SK-N-MC (cell line): ENCODE data around the gene ADAMTS1.

ENCODE experiments used
- DNase-seq: peaks from one replicate; pipeline ENCODE4 v3.0.0-alpha.2; 2011; ENCODE audit warnings: low read depth, low spot score
- H3K27ac ChIP-seq: fragments of 200-600 bp; sonication (generic); 2 replicates; pipeline ENCODE4 v1.5.1; 2016; ENCODE audit warnings: mixed run types
- H3K36me3 ChIP-seq: fragments of 200-600 bp; sonication (generic); 2 replicates; pipeline ENCODE4 v1.6.1; 2017; ENCODE audit warnings: antibody characterized with exemption, low read length, mixed read lengths; ENCODE audit not compliant: insufficient read depth
- H3K4me3 ChIP-seq: fragments of 200-600 bp; sonication (generic); 2 replicates; pipeline ENCODE4 v1.5.1; 2016
- H3K9ac ChIP-seq: fragments of 200-600 bp; sonication (generic); 2 replicates; pipeline ENCODE4 v1.8.0; 2017; ENCODE audit warnings: mixed run types, mixed read lengths; ENCODE audit not compliant: insufficient read length
- H3K9me3 ChIP-seq: fragments of 200-600 bp; sonication (generic); 2 replicates; pipeline ENCODE4 v1.6.1; 2017; ENCODE audit warnings: low read depth, mild to moderate bottlenecking, antibody characterized with exemption, low read length, moderate library complexity, mixed read lengths
- EZH2 ChIP-seq: fragments of 200-600 bp; sonication (generic); IDR thresholded peaks from one replicate; pipeline ENCODE4 v1.6.1; 2017; ENCODE audit warnings: antibody characterized with exemption
- FOXP2 ChIP-seq: optimal IDR thresholded peaks from 2 replicates; pipeline ENCODE3; 2011; ENCODE audit warnings: mild to moderate bottlenecking, moderate library complexity; ENCODE audit not compliant: insufficient read depth; ENCODE audit errors: extremely low read length, control extremely low read depth
- POLR2AphosphoS5 ChIP-seq: IDR thresholded peaks from 2 replicates; pipeline ENCODE4 v1.6.1; 2012; ENCODE audit warnings: mild to moderate bottlenecking, low read depth, low read length, borderline replicate concordance

The ADAMTS1 gene

DNA sequence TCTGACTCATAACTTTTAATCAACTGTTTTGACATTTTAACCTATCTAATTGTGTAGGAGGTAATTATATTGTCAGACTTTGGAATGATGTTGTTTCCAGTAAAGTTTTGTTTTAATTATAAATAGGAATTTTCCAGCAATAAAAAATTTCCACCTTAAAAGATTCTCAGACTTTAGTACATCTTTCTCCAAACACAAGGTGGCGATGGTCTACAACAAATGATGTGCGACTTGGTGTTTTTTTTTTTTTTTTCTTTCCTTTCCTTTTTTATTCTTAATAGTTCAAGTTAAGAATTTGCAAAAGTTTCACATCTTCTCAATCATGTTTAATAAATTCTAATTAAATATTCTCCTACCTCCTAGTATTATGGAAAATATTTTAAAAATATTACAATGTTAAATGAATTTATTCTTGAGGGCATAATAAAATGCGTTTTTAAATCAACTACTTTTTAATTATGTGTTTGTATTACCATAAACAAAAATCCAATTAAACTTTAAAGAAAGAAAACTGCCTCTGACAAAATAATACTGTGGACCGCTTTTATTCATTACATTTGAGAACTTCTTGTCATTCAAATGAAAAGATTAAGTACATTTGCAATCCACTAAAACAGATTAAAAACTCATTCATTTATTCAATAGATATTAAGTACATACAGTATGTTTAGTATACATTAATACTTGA, 4.4 kb upstream of the ADAMTS1 start:
- Histone ChIP-seq H3K4me3 (peak overlapping the region; percentile 60), H3K9me3 (no peaks in the 10 kb centered on the region), H3K36me3 (no peaks in the 10 kb centered on the region), H3K27ac (no peak overlapping the region), H3K9ac (peak overlapping the region; percentile 30)
- TF ChIP-seq POLR2AphosphoS5 (no peak), FOXP2 (no peak), EZH2 (no peak)
- no peak for DNase-seq

DNA sequence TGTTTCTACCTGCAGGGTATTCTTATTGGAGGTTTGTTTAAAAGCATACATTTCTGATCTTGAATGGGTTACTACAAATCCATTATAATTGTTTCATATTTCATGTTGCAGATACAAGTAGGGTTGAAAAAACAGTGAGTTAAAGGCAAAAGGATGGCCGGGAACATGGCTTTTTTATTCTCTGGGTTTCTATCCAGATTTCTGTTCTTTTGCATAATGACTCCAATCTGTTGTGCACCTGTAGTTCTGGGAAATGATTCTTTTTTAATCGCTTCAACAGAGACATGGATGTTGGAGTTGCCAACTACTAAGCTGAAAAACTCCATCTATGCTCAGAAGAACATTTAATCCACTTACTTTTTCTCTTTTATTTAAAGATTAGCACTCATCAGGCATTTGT, 2.7 kb upstream of the ADAMTS1 start:
- Histone ChIP-seq H3K9me3 (no peaks in the 10 kb centered on the region), H3K36me3 (no peaks in the 10 kb centered on the region), H3K27ac (no peak overlapping the region), H3K9ac (no peak overlapping the region), H3K4me3 (no peak overlapping the region)
- TF ChIP-seq EZH2: no peak
- no peak for TF ChIP-seq POLR2AphosphoS5
- no peak for TF ChIP-seq FOXP2
- no peak for DNase-seq

DNA sequence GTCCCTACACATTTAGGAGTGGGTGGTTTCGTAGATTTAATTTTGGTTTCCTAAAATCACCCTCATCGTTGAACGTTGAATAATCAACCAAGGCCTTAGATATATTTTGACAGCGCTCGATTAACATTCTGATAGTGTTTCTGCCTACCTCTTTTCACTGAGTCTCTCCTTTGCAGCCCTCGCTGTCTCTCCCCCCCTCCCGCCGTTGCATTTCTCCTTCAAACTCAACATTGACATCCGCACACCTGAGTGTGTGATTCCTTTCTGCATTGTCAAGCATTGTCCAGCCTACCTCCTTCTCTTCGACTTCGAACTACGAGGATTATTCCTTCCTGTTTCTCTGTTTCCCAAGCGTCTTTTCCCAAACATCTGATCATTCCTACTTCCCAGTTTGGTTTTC, 1.8 kb upstream of the ADAMTS1 start:
- no peak for TF ChIP-seq POLR2AphosphoS5
- no peak for TF ChIP-seq EZH2
- TF ChIP-seq FOXP2: no peak
- Histone ChIP-seq H3K9ac (no peak overlapping the region), H3K4me3 (no peak overlapping the region)

DNA sequence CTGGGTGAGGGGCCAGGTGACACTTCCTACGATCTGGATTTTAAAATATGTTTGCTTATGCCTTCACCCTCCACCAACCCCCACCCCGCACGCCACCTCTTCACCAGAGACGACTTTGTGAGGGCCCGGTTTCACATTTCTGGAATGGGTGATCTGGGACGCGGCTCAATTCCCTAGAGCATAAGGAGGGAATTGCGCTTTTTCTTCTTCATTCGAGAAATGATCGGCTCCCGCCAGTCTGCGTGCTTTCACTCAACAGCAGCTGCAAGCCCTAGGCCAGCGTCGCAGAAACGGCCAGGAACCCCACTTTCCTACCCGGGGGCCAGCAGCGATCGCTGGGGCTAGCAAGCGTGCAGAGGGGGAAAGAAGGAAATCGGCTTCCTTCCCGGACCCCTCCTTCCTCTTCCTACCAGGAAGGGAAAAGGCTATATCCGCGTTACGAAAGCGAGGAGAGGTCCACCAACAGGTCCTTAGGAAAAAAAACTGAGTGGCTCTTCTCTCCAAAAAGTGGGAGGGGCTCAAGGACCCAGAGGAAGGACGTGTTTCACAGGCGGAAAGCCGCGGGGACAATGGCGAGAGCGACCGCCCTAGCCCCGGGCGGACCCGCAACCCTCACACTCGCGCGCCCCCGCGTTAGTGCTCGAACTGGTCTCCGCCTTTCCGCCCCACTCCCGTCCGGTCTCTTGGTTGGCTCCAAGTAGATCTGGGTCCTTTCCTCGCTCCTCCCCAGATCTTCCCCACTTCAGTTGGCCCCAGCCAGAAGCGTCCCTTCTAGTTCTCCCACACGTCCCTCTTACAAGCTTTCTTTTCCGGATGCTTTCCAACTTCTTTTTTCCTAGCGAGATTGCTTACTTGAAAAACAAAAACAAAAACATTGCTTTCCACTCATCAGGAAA, 1.1 kb upstream of the ADAMTS1 start:
- peaks cover 14% of the 10 kb centered on the region for H3K36me3 ChIP-seq
- peak overlapping the region; percentile 92 for H3K4me3 ChIP-seq
- TF ChIP-seq EZH2 (no peak), POLR2AphosphoS5 (peak; percentile 47; the same call in 1 of the 2 replicates), FOXP2 (no peak)
- no peak overlapping the region for H3K27ac ChIP-seq
- no peaks in the 10 kb centered on the region for H3K9me3 ChIP-seq
- no peak for DNase-seq
- H3K9ac ChIP-seq: peak overlapping the region; percentile 56

More for the DNA sequence above, 1.8 kb upstream of the ADAMTS1 start:
- Histone ChIP-seq H3K27ac (no peak overlapping the region), H3K9me3 (no peaks in the 10 kb centered on the region), H3K36me3 (peaks cover 7% of the 10 kb centered on the region)
- DNase-seq: no peak

DNA sequence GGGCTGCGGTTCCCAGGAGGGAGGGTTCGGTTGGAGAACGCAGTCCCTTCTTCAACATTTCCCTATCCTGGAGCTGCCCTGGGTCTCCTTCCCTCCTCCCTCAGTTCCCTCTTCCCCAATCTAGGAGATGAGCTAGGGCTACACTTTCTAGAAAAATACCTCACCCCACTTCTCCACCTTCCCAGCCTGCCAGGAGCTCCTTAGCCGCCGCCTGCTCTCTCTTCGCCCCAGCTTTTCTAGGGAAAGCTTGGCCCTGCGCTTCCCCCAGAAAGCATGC, 488 bp upstream of the ADAMTS1 start:
- H3K36me3 ChIP-seq: peaks cover 18% of the 10 kb centered on the region
- no peak overlapping the region for H3K27ac ChIP-seq
- H3K9me3 ChIP-seq: no peaks in the 10 kb centered on the region
- peak overlapping the region; percentile 92 for H3K4me3 ChIP-seq
- H3K9ac ChIP-seq: peak overlapping the region; percentile 56
- DNase-seq: no peak
- TF ChIP-seq POLR2AphosphoS5 (no peak), FOXP2 (no peak), EZH2 (no peak)

DNA sequence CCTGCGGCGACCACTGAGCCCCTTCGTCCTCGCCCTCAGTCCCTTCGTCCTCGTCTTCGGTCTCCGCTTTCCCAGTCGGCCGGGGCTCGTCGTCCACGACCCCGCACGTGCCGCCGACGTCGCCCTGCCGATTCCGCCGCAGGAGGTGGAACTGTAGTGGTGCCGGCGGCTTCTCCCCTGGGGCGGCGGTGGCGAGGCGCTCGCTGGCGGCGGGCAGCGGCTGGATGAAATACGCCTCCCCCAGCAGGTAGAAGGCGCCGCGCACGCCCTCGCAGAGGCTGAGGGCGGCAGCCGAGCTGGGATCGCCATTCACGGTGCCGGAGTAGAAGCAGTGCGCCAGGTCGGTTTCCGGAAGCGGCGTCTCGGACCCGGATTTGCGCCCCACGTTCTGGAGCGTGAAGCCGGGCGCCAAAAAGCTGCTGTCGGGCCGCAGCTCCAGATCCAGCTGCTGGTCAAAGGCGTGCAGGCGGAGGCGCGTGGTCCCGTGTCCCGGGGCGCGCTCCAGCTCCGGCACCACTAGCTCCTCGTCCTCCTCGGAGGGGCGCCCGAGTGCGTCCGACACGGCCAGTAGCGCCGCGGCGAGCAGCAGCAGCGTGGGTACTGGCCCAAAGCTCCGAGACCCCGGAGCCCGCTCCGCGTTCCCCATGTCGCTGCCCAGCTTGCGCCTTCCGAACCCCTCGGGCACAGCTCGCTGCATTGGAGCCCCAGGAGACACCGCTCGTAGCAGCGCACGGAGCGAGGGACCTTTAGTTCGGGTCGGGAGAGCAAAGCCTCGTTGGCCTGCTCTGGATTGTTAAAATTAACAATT, 747 bp downstream of the ADAMTS1 start:
- TF ChIP-seq EZH2 (no peak), POLR2AphosphoS5 (no peak), FOXP2 (no peak)
- no peak overlapping the region for H3K27ac ChIP-seq
- H3K9ac ChIP-seq: peak overlapping the region; percentile 88
- no peak for DNase-seq
- H3K36me3 ChIP-seq: peaks cover 30% of the 10 kb centered on the region
- no peaks in the 10 kb centered on the region for H3K9me3 ChIP-seq
- H3K4me3 ChIP-seq: peak overlapping the region; percentile 92

DNA sequence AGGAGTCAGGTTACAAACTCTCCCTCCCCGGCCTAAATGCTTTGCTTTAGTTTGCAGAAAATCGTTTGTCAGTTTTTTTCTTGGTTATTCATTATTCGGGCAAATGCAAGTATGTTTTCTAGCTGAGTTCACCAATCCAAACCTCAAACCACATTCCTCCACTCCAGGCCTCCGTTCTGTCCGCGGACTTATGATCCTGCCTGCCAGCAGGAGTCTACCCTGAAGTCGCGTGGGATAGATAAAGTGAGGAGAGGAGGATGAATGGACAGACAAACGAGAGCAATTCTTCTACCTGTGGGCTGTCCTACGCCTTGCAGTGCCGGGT, 1.3 kb downstream of the ADAMTS1 start:
- TF ChIP-seq POLR2AphosphoS5 (no peak), FOXP2 (no peak), EZH2 (no peak)
- DNase-seq: no peak
- peak overlapping the region; percentile 91; the same call in 1 of the 2 replicates for H3K27ac ChIP-seq
- H3K9ac ChIP-seq: peak overlapping the region; percentile 88
- peak overlapping the region; percentile 92 for H3K4me3 ChIP-seq
- no peaks in the 10 kb centered on the region for H3K9me3 ChIP-seq
- peaks cover 35% of the 10 kb centered on the region for H3K36me3 ChIP-seq

DNA sequence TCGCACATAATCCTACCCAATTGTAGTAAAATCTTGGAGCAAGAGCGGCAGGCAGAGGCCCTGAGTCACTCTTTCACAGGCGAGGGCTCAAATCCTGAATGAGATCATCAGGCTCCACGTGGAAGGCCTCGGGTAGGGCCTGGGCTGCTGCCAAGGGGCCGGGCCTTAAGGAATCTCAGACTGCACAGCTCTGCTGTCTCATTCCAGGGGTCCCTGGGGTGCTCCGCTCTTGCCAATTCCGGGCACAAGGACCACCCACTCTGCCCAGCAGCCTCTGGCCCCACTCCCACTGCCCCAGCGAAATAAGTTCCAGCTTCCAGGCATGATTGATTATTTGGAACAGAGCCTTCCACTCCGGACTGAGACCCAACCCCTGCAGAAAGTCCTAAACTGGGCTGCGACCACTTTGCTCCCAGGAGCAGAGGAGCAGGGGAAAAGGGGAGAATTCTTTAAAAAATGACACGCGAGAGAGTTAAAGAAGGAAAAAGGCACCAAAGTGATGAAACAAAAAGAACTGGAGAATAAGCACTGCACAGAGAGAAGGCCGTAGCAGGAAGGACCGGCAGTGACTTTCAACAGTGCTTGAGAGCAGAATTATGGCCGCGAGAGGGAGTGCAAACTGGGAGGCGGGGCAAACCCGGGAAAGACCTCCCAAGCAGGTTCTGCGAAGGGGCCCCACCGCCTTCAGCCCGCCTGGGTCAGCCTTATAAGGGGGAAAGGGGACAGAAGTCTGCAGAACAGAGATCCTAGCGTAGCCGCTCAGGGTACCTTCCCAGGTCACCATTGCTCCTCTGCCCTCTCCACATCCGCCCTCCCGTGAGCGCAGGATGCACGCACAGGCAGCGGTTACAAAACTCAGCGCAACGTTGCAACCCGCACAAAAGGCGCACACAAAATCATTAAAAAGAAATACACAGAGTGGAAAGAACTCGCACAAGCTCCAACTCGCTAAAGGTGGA, 2.0 kb downstream of the ADAMTS1 start:
- no peak for DNase-seq
- peak overlapping the region; percentile 91 for H3K27ac ChIP-seq
- H3K9ac ChIP-seq: peak overlapping the region; percentile 88
- peak; percentile 53 for TF ChIP-seq FOXP2
- TF ChIP-seq EZH2: no peak
- TF ChIP-seq POLR2AphosphoS5: peak; percentile 73
- H3K36me3 ChIP-seq: peaks cover 42% of the 10 kb centered on the region
- H3K4me3 ChIP-seq: peak overlapping the region; percentile 92
- H3K9me3 ChIP-seq: no peaks in the 10 kb centered on the region
